Pancreas (tissue), 10 donors: Measurements from ENCODE around the gene FAM72C. TPM values are rescaled to one million over a fixed set of nuclear protein-coding genes. Genes with fewer than 3 reads are reported as not detected.
A peak's percentile ranks its signal among the peaks of the same experiment; 100 is the strongest.
"Not testable (repeated sequence)": the region's sequence is repeated elsewhere in the genome, so short reads cannot be mapped to it uniquely, and the experiment has no call there.

Source experiments
- ATAC-seq, 4 donors: fragments of 200-7000 bp; cut with Tn5 transposase; one replicate each; pipeline versions ENCODE4 v1.8.0 to v1.9.1; 2020; ENCODE audit warnings: mild to moderate bottlenecking in 4 of 4, moderate library complexity in 4 of 4
- DNase-seq, 6 donors: peaks; one replicate each; pipeline ENCODE4 v3.0.0-alpha.2; 2020
- FAIRE-seq: peaks from 2 replicates; lab custom pipeline; 2012; peaks lifted over from hg19 to GRCh38; lab: Jason Lieb, UNC
- H3K27ac ChIP-seq, 4 donors: fragments of 200-600 bp; sonication (generic); 1 replicate in 3 of 4; 2 replicates in 1 of 4; pipeline versions ENCODE4 v1.5.0 to v1.8.0; 2020
- H3K27me3 ChIP-seq, 4 donors: fragments of 200-600 bp; one replicate each; pipeline ENCODE4 v1.8.0; 2021
- H3K36me3 ChIP-seq, 3 donors: fragments of 200-600 bp; sonication (generic) in 1 of 3; one replicate each; pipeline versions ENCODE4 v1.5.0 to v1.8.0; 2020 to 2021
- H3K4me1 ChIP-seq, 3 donors: fragments of 200-600 bp; one replicate each; pipeline ENCODE4 v1.8.0; 2021
- H3K4me3 ChIP-seq, 4 donors: fragments of 200-600 bp; sonication (generic) in 2 of 4; one replicate each; pipeline versions ENCODE4 v1.5.0 to v1.8.0; 2020 to 2021
- H3K9me3 ChIP-seq, 4 donors: fragments of 200-600 bp; one replicate each; pipeline ENCODE4 v1.8.0; 2021
- WGBS, 2 donors: extraction: QIAGEN DNeasy Blood & Tissue Kit; methylation state at CpG; one replicate each; pipeline ENCODE4 v1.1.7; 2013; 5-methylcytosine and 5-hydroxymethylcytosine counted together
- intact Hi-C, 3 donors: fragments of 100-400 bp; cut with DNase I; formaldehyde crosslinking; loops; one replicate each; pipeline versions ENCODE4 v1.11.1 to v1.14.2; 2022
- polyA plus RNA-seq, 2 donors: library from polyadenylated mRNA; stranded (reverse); fragments of 200-250 nt; gene quantifications; one replicate each; pipeline ENCODE4 v1.2.3, GENCODE V29; 2013
- total RNA-seq, 6 donors: library from RNA; stranded (reverse); fragmentation: NEBNext Ultra II Directional in 4 of 6; extraction: Animal tissue kit (Norgen Biotek cat#: 25700) in 4 of 6; gene quantifications; one replicate each; pipeline versions ENCODE4 v1.2.1 to v1.2.4, GENCODE V29; 2021 to 2023
- donor health status: healthy with polysubstance abuse.
- donor health status: DM: no; HTN: no; CAD: no; lungs with moderate emphysema.
- donor health status: DM: no; HTN: no; CAD: no.
- donor health status: control.
- donor health status: control.
- donor health status: Bipolar disorder and iron deficiency.
- donor health status: DM: yes; HTN: yes; CAD: no.
- donor health status: DM: no; HTN: no; CAD: no.
- donor health status: DM: no; HTN: no; CAD: no.
- donor health status: DM: yes; HTN: yes; CAD: no.

The FAM72C gene
- under 1 TPM in 3 of 6 donors, not detected in 3; 0.06 to 0.16 (median 0.09) TPM for total RNA-seq
- polyA plus RNA-seq = not detected

GRCh38 chr1:143971924-143972700, at the start of gene FAM72C:
TSS of gene FAM72C (minus strand) at chr1:143971986. CDS start at chr1:143971141, 845 bp downstream.
- H3K27ac ChIP-seq, H3K9me3 ChIP-seq, intact Hi-C loops, H3K4me3 ChIP-seq, FAIRE-seq, H3K27me3 ChIP-seq, DNase-seq, H3K4me1 ChIP-seq, H3K36me3 ChIP-seq: not testable (repeated sequence)
- ATAC-seq = peak; percentile 83 to 90 (median 87)
- no CpG with 5 or more reads among the region's 48 CpGs for WGBS, 2 donors

GRCh38 chr1:144020001-144020738, 48.4 kb upstream of the FAM72C start:
- H3K4me1 ChIP-seq, DNase-seq, H3K27me3 ChIP-seq, H3K9me3 ChIP-seq, H3K36me3 ChIP-seq, H3K27ac ChIP-seq, ATAC-seq, H3K4me3 ChIP-seq, FAIRE-seq, intact Hi-C loops: not testable (repeated sequence)
- WGBS, 2 donors = no CpG with 5 or more reads among the region's 3 CpGs

- DNase-seq, FAIRE-seq, H3K27ac ChIP-seq, ATAC-seq, H3K4me1 ChIP-seq, intact Hi-C loops, H3K9me3 ChIP-seq, H3K27me3 ChIP-seq, H3K4me3 ChIP-seq, H3K36me3 ChIP-seq: not testable (repeated sequence)
- WGBS, 2 donors = no CpG with 5 or more reads among the region's 2 CpGs
Measured at GRCh38 chr1:144019101-144019500, 47.3 kb upstream of the FAM72C start.

GRCh38 chr1:144015180-144015966, 43.6 kb upstream of the FAM72C start:
- not testable (repeated sequence) for FAIRE-seq, ATAC-seq

GRCh38 chr1:144014528-144014927, 42.7 kb upstream of the FAM72C start:
- H3K27ac ChIP-seq, ATAC-seq, H3K9me3 ChIP-seq, intact Hi-C loops, H3K27me3 ChIP-seq, FAIRE-seq, DNase-seq, H3K4me3 ChIP-seq, H3K36me3 ChIP-seq, H3K4me1 ChIP-seq: not testable (repeated sequence)
- no CpG with 5 or more reads among the region's 3 CpGs for WGBS, 2 donors

More at GRCh38 chr1:144015180-144015966, 43.6 kb upstream of the FAM72C start:
- DNase-seq, intact Hi-C loops, H3K4me3 ChIP-seq, H3K27ac ChIP-seq, H3K9me3 ChIP-seq, H3K4me1 ChIP-seq, H3K27me3 ChIP-seq, H3K36me3 ChIP-seq: not testable (repeated sequence)
- 64 to 66% methylated on average over 2 to 3 of the region's 8 CpGs for WGBS, 2 donors

- H3K4me3 ChIP-seq, H3K27me3 ChIP-seq, DNase-seq, H3K27ac ChIP-seq, H3K36me3 ChIP-seq, H3K4me1 ChIP-seq, ATAC-seq, intact Hi-C loops, FAIRE-seq, H3K9me3 ChIP-seq: not testable (repeated sequence)
- WGBS, 2 donors = no CpG with 5 or more reads among the region's 4 CpGs
Measured at GRCh38 chr1:144014121-144014520, 42.3 kb upstream of the FAM72C start.

GRCh38 chr1:144012168-144012733, 40.5 kb upstream of the FAM72C start:
- H3K27me3 ChIP-seq, intact Hi-C loops: not testable (repeated sequence)

GRCh38 chr1:144009410-144009809, 37.6 kb upstream of the FAM72C start:
- peak in 1 of 4 donors; percentile 57 for ATAC-seq
- H3K27ac ChIP-seq, DNase-seq, H3K27me3 ChIP-seq, FAIRE-seq, H3K4me1 ChIP-seq, H3K9me3 ChIP-seq, intact Hi-C loops, H3K4me3 ChIP-seq, H3K36me3 ChIP-seq: not testable (repeated sequence)
- no CpG with 5 or more reads among the region's 3 CpGs for WGBS, 2 donors

More at GRCh38 chr1:144012168-144012733, 40.5 kb upstream of the FAM72C start:
- not testable (repeated sequence) for H3K27ac ChIP-seq, H3K4me1 ChIP-seq, H3K4me3 ChIP-seq, DNase-seq, FAIRE-seq, H3K9me3 ChIP-seq, H3K36me3 ChIP-seq
- ATAC-seq = peak in 3 of 4 donors; percentile 40 to 86 (median 77)
- WGBS, 2 donors = no CpG with 5 or more reads among the region's 4 CpGs

GRCh38 chr1:144004259-144004658, 32.5 kb upstream of the FAM72C start:
- DNase-seq, H3K9me3 ChIP-seq, H3K27ac ChIP-seq, H3K4me3 ChIP-seq, H3K27me3 ChIP-seq, intact Hi-C loops, H3K4me1 ChIP-seq, ATAC-seq, FAIRE-seq, H3K36me3 ChIP-seq: not testable (repeated sequence)
- no CpG with 5 or more reads among the region's 1 CpG for WGBS, 2 donors

GRCh38 chr1:144003306-144004029, 31.7 kb upstream of the FAM72C start:
- H3K4me1 ChIP-seq, H3K9me3 ChIP-seq, H3K4me3 ChIP-seq, intact Hi-C loops, H3K27me3 ChIP-seq, H3K27ac ChIP-seq, H3K36me3 ChIP-seq, FAIRE-seq, ATAC-seq, DNase-seq: not testable (repeated sequence)
- WGBS, 2 donors = no CpG with 5 or more reads among the region's 2 CpGs
